Gastrocnemius medialis (tissue), 4 donors: ENCODE measurements around the gene CHST11. TPM values are rescaled to one million over a fixed set of nuclear protein-coding genes. Genes with fewer than 3 reads are reported as not detected.

Experiments
- ATAC-seq, 2 donors: fragments of 150-250 bp; one replicate each; pipeline ENCODE4 v1.9.1; 2016
- DNase-seq, 2 donors: peaks; one replicate each; pipeline ENCODE4 v3.0.0-alpha.2; 2019
- H3K27ac ChIP-seq, 4 donors: fragments of 200-600 bp; sonication (generic); 1 replicate in 1 of 4; 2 replicates in 3 of 4; pipeline ENCODE4 v1.5.1; 2016 to 2018; ENCODE audit warnings: mild to moderate bottlenecking in 2 of 4, moderate library complexity in 1 of 4
- H3K27me3 ChIP-seq, 3 donors: fragments of 200-600 bp; sonication (generic) in 2 of 3; 1 replicate in 1 of 3; 2 replicates in 2 of 3; pipeline versions ENCODE4 v1.5.1 to v1.6.0; 2016 to 2019; ENCODE audit warnings: mild to moderate bottlenecking in 1 of 3, moderate library complexity in 1 of 3
- H3K36me3 ChIP-seq, 2 donors: fragments of 200-600 bp; sonication (generic) in 1 of 2; one replicate each; pipeline ENCODE4 v1.5.1; 2017 to 2018
- H3K4me1 ChIP-seq, 2 donors: fragments of 200-600 bp; sonication (generic) in 1 of 2; one replicate each; pipeline ENCODE4 v1.5.1; 2016 to 2017; ENCODE audit warnings: mild to moderate bottlenecking in 2 of 2
- H3K4me3 ChIP-seq, 4 donors: fragments of 200-600 bp; sonication (generic) in 3 of 4; 1 replicate in 1 of 4; 2 replicates in 3 of 4; pipeline ENCODE4 v1.5.1; 2016 to 2019; ENCODE audit warnings: mild to moderate bottlenecking in 2 of 4
- H3K9me3 ChIP-seq, 3 donors: fragments of 200-600 bp; sonication (generic) in 2 of 3; 1 replicate in 1 of 3; 2 replicates in 2 of 3; pipeline ENCODE4 v1.5.1; 2016 to 2019
- CTCF ChIP-seq, 5 experiments: fragments of 450-650 bp in 3 of 5; fragments of 200-600 bp in 2 of 5; sonication (generic) in 2 of 5; IDR thresholded peaks in 4 of 5; conservative IDR thresholded peaks in 1 of 5; 1 replicate in 4 of 5; 2 replicates in 1 of 5; pipeline ENCODE4 v1.5.1; 2016 to 2019; ENCODE audit warnings: antibody characterized with exemption in 5 of 5, mild to moderate bottlenecking in 3 of 5, moderate library complexity in 3 of 5
- POLR2A ChIP-seq, 2 donors: fragments of 450-650 bp; IDR thresholded peaks; one replicate each; pipeline ENCODE4 v1.6.1; 2017; ENCODE audit warnings: antibody characterized with exemption in 2 of 2, mild to moderate bottlenecking in 2 of 2, moderate library complexity in 2 of 2
- in situ Hi-C, 4 donors: fragments of 200-750 bp; cut with MboI; loops; one replicate each; pipeline versions ENCODE4 v1.15.0 to v1.8.0; 2017; ENCODE audit warnings: low sequenced_read_pairs in 4 of 4
- intact Hi-C: fragments of 100-400 bp; cut with DNase I; formaldehyde crosslinking; loops from one replicate; pipeline ENCODE4 v1.15.1; 2023; ENCODE audit warnings: low total_unique reads
- total RNA-seq, 4 donors: library from RNA; depleted of rRNA; stranded (reverse); fragments of >200 nt; gene quantifications; one replicate each; pipeline versions ENCODE4 v1.1.0 to v1.2.3, GENCODE V29; 2016

CHST11 gene
- total RNA-seq, 4 donors from 2014 or later = 0.17 to 2.1 (median 1.4) TPM

- H3K27me3 ChIP-seq = no peaks in the 10 kb centered on the region
- no peak for TF ChIP-seq POLR2A (IDR thresholded peaks at IDR 0.05)
- TF ChIP-seq CTCF (IDR thresholded peaks at IDR 0.05 in 4 of 5, conservative IDR thresholded peaks at IDR 0.05 in 1 of 5) = no peak
- intact Hi-C loops = no loop called here
- H3K9me3 ChIP-seq = no peaks in the 10 kb centered on the region
- in situ Hi-C loops = no loop called here
- peak; percentile 19 to 55 for DNase-seq
- H3K27ac ChIP-seq = no peak overlapping the region
- no peaks in the 10 kb centered on the region for H3K36me3 ChIP-seq
- H3K4me3 ChIP-seq = no peak overlapping the region
- ATAC-seq = peak; percentile 60 to 66
- no peaks in the 10 kb centered on the region for H3K4me1 ChIP-seq
Observed at GRCh38 chr12:104596134-104596799, 139.5 kb downstream of the CHST11 start.

- H3K4me1 ChIP-seq = no peaks in the 10 kb centered on the region
- in situ Hi-C loops = no loop called here
- H3K27ac ChIP-seq = no peak overlapping the region
Observed at GRCh38 chr12:104596898-104597843, 140.4 kb downstream of the CHST11 start.

GRCh38 chr12:104598342-104599271 lies 141.9 kb downstream of the CHST11 start:
- intact Hi-C loops = no loop called here
- H3K9me3 ChIP-seq = no peaks in the 10 kb centered on the region
- TF ChIP-seq CTCF (IDR thresholded peaks at IDR 0.05 in 4 of 5, conservative IDR thresholded peaks at IDR 0.05 in 1 of 5) (no peak), POLR2A (IDR thresholded peaks at IDR 0.05) (no peak)
- H3K27ac ChIP-seq = no peak overlapping the region
- ATAC-seq (no peak), DNase-seq (no peak)
- H3K36me3 ChIP-seq = no peaks in the 10 kb centered on the region
- no peaks in the 10 kb centered on the region for H3K4me1 ChIP-seq
- H3K4me3 ChIP-seq = no peak overlapping the region
- H3K27me3 ChIP-seq = no peaks in the 10 kb centered on the region
- in situ Hi-C loops = no loop called here

More at GRCh38 chr12:104596898-104597843, 140.4 kb downstream of the CHST11 start:
- no peak for ATAC-seq
- intact Hi-C loops = no loop called here
- no peak for DNase-seq
- Histone ChIP-seq H3K36me3 (no peaks in the 10 kb centered on the region), H3K9me3 (no peaks in the 10 kb centered on the region), H3K27me3 (no peaks in the 10 kb centered on the region), H3K4me3 (no peak overlapping the region)
- TF ChIP-seq CTCF (IDR thresholded peaks at IDR 0.05 in 4 of 5, conservative IDR thresholded peaks at IDR 0.05 in 1 of 5) = no peak
- no peak for TF ChIP-seq POLR2A (IDR thresholded peaks at IDR 0.05)

GRCh38 chr12:104599272-104600035 lies 142.7 kb downstream of the CHST11 start:
- in situ Hi-C loops = no loop called here
- Histone ChIP-seq H3K27ac (no peak overlapping the region), H3K9me3 (no peaks in the 10 kb centered on the region), H3K4me3 (no peak overlapping the region), H3K27me3 (no peaks in the 10 kb centered on the region), H3K4me1 (no peaks in the 10 kb centered on the region), H3K36me3 (no peaks in the 10 kb centered on the region)
- ATAC-seq (no peak), DNase-seq (no peak)
- intact Hi-C loops = no loop called here
- TF ChIP-seq CTCF (IDR thresholded peaks at IDR 0.05 in 4 of 5, conservative IDR thresholded peaks at IDR 0.05 in 1 of 5) (no peak), POLR2A (IDR thresholded peaks at IDR 0.05) (no peak)
